Measurements from ENCODE around the gene SPATA24.
"Not testable (repeated sequence)": the region's sequence is repeated elsewhere in the genome, so short reads cannot be mapped to it uniquely, and the experiment has no call there.

Gene SPATA24

GRCh38 chr5:139369181-139369580 lies 34.7 kb downstream of the SPATA24 start:
- Histone ChIP-seq H3K9me3 (ENCODE audit: control insufficient read depth, low read length) (no peaks in the 10 kb centered on the region), H3K4me1 (ENCODE audit: control insufficient read depth, insufficient read depth, low read length) (peaks cover 10% of the 10 kb centered on the region), H3K27me3 (ENCODE audit: control insufficient read depth, insufficient read depth, low read length) (no peaks in the 10 kb centered on the region), H3K36me3 (ENCODE audit: control insufficient read depth, insufficient read depth, low read length) (peaks cover under 1% of the 10 kb centered on the region), H3K4me3 (ENCODE audit: low read length) (no peak overlapping the region), H3K9ac (ENCODE audit: low read length) (no peak overlapping the region)

- H3K9me3 ChIP-seq (ENCODE audit: control insufficient read depth, low read length) = no peaks in the 10 kb centered on the region
- no peak overlapping the region for H3K9ac ChIP-seq (ENCODE audit: low read length)
- no peak overlapping the region for H3K4me3 ChIP-seq (ENCODE audit: low read length)
- peaks cover 6% of the 10 kb centered on the region for H3K4me1 ChIP-seq (ENCODE audit: control insufficient read depth, insufficient read depth, low read length)
- peaks cover 6% of the 10 kb centered on the region for H3K36me3 ChIP-seq (ENCODE audit: control insufficient read depth, insufficient read depth, low read length)
- H3K27me3 ChIP-seq (ENCODE audit: control insufficient read depth, insufficient read depth, low read length) = no peaks in the 10 kb centered on the region
These were observed 35.3 kb downstream of the SPATA24 start for GRCh38 chr5:139368613-139369012.

GRCh38 chr5:139364466-139364865 lies 39.4 kb downstream of the SPATA24 start:
- no peaks in the 10 kb centered on the region for H3K4me1 ChIP-seq (ENCODE audit: control insufficient read depth, insufficient read depth, low read length)
- H3K27me3 ChIP-seq (ENCODE audit: control insufficient read depth, insufficient read depth, low read length) = no peaks in the 10 kb centered on the region
- H3K9me3 ChIP-seq (ENCODE audit: control insufficient read depth, low read length) = no peaks in the 10 kb centered on the region
- peaks cover 8% of the 10 kb centered on the region for H3K36me3 ChIP-seq (ENCODE audit: control insufficient read depth, insufficient read depth, low read length)
- H3K9ac ChIP-seq (ENCODE audit: low read length) = no peak overlapping the region
- H3K4me3 ChIP-seq (ENCODE audit: low read length) = no peak overlapping the region

- Histone ChIP-seq H3K4me1 (ENCODE audit: control insufficient read depth, insufficient read depth, low read length) (no peaks in the 10 kb centered on the region), H3K9ac (ENCODE audit: low read length) (no peak overlapping the region), H3K27me3 (ENCODE audit: control insufficient read depth, insufficient read depth, low read length) (no peaks in the 10 kb centered on the region), H3K9me3 (ENCODE audit: control insufficient read depth, low read length) (no peaks in the 10 kb centered on the region), H3K4me3 (ENCODE audit: low read length) (no peak overlapping the region), H3K36me3 (ENCODE audit: control insufficient read depth, insufficient read depth, low read length) (peaks cover 8% of the 10 kb centered on the region)
These were observed 40.0 kb downstream of the SPATA24 start for GRCh38 chr5:139363937-139364336.

GRCh38 chr5:139361835-139362429 lies 42.0 kb downstream of the SPATA24 start:
- Histone ChIP-seq H3K9me3 (ENCODE audit: control insufficient read depth, low read length) (no peaks in the 10 kb centered on the region), H3K4me3 (ENCODE audit: low read length) (no peak overlapping the region), H3K36me3 (ENCODE audit: control insufficient read depth, insufficient read depth, low read length) (peaks cover 8% of the 10 kb centered on the region), H3K9ac (ENCODE audit: low read length) (no peak overlapping the region), H3K27me3 (ENCODE audit: control insufficient read depth, insufficient read depth, low read length) (no peaks in the 10 kb centered on the region), H3K4me1 (ENCODE audit: control insufficient read depth, insufficient read depth, low read length) (no peaks in the 10 kb centered on the region)

GRCh38 chr5:139360384-139360783 lies 43.5 kb downstream of the SPATA24 start:
- H3K36me3 ChIP-seq (ENCODE audit: control insufficient read depth, insufficient read depth, low read length) = peaks cover 8% of the 10 kb centered on the region
- no peak overlapping the region for H3K9ac ChIP-seq (ENCODE audit: low read length)
- no peaks in the 10 kb centered on the region for H3K4me1 ChIP-seq (ENCODE audit: control insufficient read depth, insufficient read depth, low read length)
- no peaks in the 10 kb centered on the region for H3K9me3 ChIP-seq (ENCODE audit: control insufficient read depth, low read length)
- H3K4me3 ChIP-seq (ENCODE audit: low read length) = no peak overlapping the region
- H3K27me3 ChIP-seq (ENCODE audit: control insufficient read depth, insufficient read depth, low read length) = no peaks in the 10 kb centered on the region

GRCh38 chr5:139358064-139358463 lies 45.8 kb downstream of the SPATA24 start:
- Histone ChIP-seq H3K4me1 (ENCODE audit: control insufficient read depth, insufficient read depth, low read length) (no peaks in the 10 kb centered on the region), H3K36me3 (ENCODE audit: control insufficient read depth, insufficient read depth, low read length) (no peaks in the 10 kb centered on the region), H3K9me3 (ENCODE audit: control insufficient read depth, low read length) (no peaks in the 10 kb centered on the region), H3K9ac (ENCODE audit: low read length) (no peak overlapping the region), H3K4me3 (ENCODE audit: low read length) (no peak overlapping the region), H3K27me3 (ENCODE audit: control insufficient read depth, insufficient read depth, low read length) (no peaks in the 10 kb centered on the region)

- H3K9ac ChIP-seq (ENCODE audit: low read length); H3K27me3 ChIP-seq (ENCODE audit: control insufficient read depth, insufficient read depth, low read length); H3K9me3 ChIP-seq (ENCODE audit: control insufficient read depth, low read length): not testable (repeated sequence)
These were observed 48.0 kb downstream of the SPATA24 start for GRCh38 chr5:139355900-139356299.

GRCh38 chr5:139354186-139354585 lies 49.7 kb downstream of the SPATA24 start:
- Histone ChIP-seq H3K9me3 (ENCODE audit: control insufficient read depth, low read length) (no peaks in the 10 kb centered on the region), H3K4me1 (ENCODE audit: control insufficient read depth, insufficient read depth, low read length) (no peaks in the 10 kb centered on the region), H3K27me3 (ENCODE audit: control insufficient read depth, insufficient read depth, low read length) (no peaks in the 10 kb centered on the region), H3K36me3 (ENCODE audit: control insufficient read depth, insufficient read depth, low read length) (no peaks in the 10 kb centered on the region), H3K4me3 (ENCODE audit: low read length) (no peak overlapping the region), H3K9ac (ENCODE audit: low read length) (no peak overlapping the region)

More at GRCh38 chr5:139355900-139356299, 48.0 kb downstream of the SPATA24 start:
- H3K4me3 ChIP-seq (ENCODE audit: low read length); H3K36me3 ChIP-seq (ENCODE audit: control insufficient read depth, insufficient read depth, low read length); H3K4me1 ChIP-seq (ENCODE audit: control insufficient read depth, insufficient read depth, low read length): not testable (repeated sequence)

- not testable (repeated sequence) for H3K9me3 ChIP-seq (ENCODE audit: control insufficient read depth, low read length); H3K4me3 ChIP-seq (ENCODE audit: low read length); H3K9ac ChIP-seq (ENCODE audit: low read length); H3K4me1 ChIP-seq (ENCODE audit: control insufficient read depth, insufficient read depth, low read length); H3K36me3 ChIP-seq (ENCODE audit: control insufficient read depth, insufficient read depth, low read length); H3K27me3 ChIP-seq (ENCODE audit: control insufficient read depth, insufficient read depth, low read length)
These were observed 56.0 kb downstream of the SPATA24 start for GRCh38 chr5:139347863-139348262.
